Measurements from ENCODE around the gene KRT12. TPM values are rescaled to one million over a fixed set of nuclear protein-coding genes. Genes with fewer than 3 reads are reported as not detected.

Gene KRT12
- total RNA-seq, 1 donor from 2014 or later: not detected

DNA sequence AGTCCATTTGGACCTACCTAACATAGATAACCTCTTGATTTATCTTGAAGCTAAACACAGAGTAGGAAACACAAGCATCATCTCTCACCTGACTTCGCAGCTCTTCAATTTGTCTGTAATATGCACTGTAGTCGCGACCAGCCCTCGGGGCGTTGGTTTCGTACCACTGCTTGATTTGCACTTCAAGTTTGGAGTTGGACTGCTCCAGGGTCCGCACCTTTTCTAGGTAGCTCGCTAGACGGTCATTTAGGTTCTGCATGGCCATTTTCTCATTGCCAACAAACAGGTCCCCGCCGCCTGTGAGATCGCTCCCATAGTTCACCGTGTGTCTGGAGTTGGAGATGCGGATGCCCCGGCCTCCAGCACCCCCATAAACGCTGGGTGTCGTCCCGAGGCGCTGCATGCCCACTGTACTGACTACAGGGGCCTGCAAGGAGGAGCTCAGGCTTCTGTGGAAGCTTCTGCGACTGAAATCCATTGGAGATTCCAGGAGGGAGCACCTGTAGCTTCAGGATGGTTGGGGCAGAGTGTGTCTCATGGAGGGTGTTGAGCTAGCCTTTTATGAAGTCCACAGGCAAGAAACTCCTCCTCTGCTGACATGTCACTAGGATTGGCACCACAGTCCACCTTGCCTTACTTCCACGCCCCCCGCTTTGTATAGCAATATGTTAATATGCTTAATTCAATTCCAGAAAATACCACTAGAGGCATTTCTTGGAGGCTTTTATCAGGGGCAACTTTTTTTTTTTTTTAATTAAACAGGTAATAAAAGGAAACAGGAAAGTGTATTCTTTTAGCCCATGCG, 17.9 kb upstream of the KRT12 start, which contains the start of gene KRT20:
TSS of gene KRT20 (minus strand) at position 535 of the 805 bp plus-strand sequence. CDS start at position 478, 57 bp downstream.
- H3K27ac ChIP-seq (ENCODE audit: low read depth, low read length): no peak within 1 kb of the TSS
- no peaks in the 10 kb centered on the region for H3K36me3 ChIP-seq (ENCODE audit: control insufficient read depth in 3 of 3, insufficient read depth in 3 of 3, low read length in 3 of 3)
- no peaks in the 10 kb centered on the region for H3K4me1 ChIP-seq (ENCODE audit: control insufficient read depth in 3 of 3, insufficient read depth in 3 of 3, low read length in 3 of 3)
- no peak within 1 kb of the TSS for H3K9ac ChIP-seq (ENCODE audit: low read depth in 1 of 3, low read length in 3 of 3)
- no peak within 1 kb of the TSS for H3K4me3 ChIP-seq (ENCODE audit: low read length in 3 of 3)
- no peaks in the 10 kb centered on the region for H3K9me3 ChIP-seq (ENCODE audit: control insufficient read depth in 3 of 3, low read length in 3 of 3)
- peaks cover 2 to 10% (median 5%) of the 10 kb centered on the region in 3 donors for H3K27me3 ChIP-seq (ENCODE audit: control insufficient read depth in 3 of 3, insufficient read depth in 3 of 3, low read length in 3 of 3)

DNA sequence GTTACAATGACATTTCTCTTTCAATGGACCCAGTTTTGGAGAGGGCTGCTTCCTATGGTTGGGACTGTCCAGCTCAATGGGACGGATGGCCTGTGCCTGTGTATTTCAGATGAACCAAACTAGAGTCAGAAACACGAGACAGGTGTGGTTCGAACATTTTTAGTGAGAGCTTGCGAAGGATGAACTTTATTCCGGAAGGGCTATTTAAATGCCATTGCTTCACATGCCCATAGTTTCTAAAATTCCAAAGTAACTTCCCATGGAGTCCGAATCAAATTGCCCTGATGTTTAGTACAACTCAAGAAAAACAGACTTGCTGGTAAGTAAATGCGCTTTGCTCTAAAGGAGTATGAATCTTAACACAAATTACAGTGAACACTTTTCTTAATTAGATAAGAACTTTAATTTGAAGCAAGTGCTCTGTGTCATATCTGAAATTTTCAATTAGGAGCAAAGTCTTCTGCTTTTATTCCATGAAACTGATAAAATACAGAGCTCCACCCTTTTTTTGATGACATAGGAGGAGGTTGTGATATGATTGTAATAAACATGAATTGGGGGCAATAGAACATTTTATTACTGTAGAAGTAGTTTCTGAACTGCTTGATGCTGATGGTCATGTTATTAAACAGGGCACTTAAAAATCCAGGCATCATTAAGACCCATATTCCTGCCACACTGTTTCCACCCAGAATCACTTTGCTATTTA, 16.8 kb upstream of the KRT12 start:
- H3K9me3 ChIP-seq (ENCODE audit: control insufficient read depth in 3 of 3, low read length in 3 of 3): no peaks in the 10 kb centered on the region
- no peaks in the 10 kb centered on the region for H3K4me1 ChIP-seq (ENCODE audit: control insufficient read depth in 3 of 3, insufficient read depth in 3 of 3, low read length in 3 of 3)
- H3K36me3 ChIP-seq (ENCODE audit: control insufficient read depth in 3 of 3, insufficient read depth in 3 of 3, low read length in 3 of 3): no peaks in the 10 kb centered on the region
- H3K9ac ChIP-seq (ENCODE audit: low read depth in 1 of 3, low read length in 3 of 3): no peak overlapping the region
- H3K4me3 ChIP-seq (ENCODE audit: low read length in 3 of 3): no peak overlapping the region
- H3K27ac ChIP-seq (ENCODE audit: low read depth, low read length): no peak overlapping the region
- H3K27me3 ChIP-seq (ENCODE audit: control insufficient read depth in 3 of 3, insufficient read depth in 3 of 3, low read length in 3 of 3): peaks cover 0 to 5% (median 2%) of the 10 kb centered on the region in 3 donors

DNA sequence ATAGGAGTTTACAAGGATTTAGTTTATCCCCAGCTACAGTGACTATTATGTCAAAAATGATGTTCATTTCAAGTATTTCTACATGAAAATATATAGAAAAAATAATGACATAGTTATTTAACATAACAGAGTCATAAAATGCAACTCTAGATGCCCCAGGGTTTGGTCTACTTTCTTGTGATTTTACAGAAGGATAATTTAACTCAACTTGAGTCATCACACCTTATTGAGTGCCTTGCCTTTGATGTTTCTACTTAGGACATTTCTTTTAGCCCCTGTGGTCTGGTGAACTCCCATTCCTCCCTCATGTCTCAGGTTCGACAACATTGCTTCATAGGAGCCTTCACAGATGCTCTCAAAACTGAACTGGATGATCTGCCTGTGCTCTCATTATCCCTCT, 16.0 kb upstream of the KRT12 start:
- Histone ChIP-seq H3K27ac (ENCODE audit: low read depth, low read length) (no peak overlapping the region), H3K4me3 (ENCODE audit: low read length in 3 of 3) (no peak overlapping the region), H3K27me3 (ENCODE audit: control insufficient read depth in 3 of 3, insufficient read depth in 3 of 3, low read length in 3 of 3) (peaks cover 0 to 5% (median 2%) of the 10 kb centered on the region in 3 donors), H3K9ac (ENCODE audit: low read depth in 1 of 3, low read length in 3 of 3) (no peak overlapping the region), H3K4me1 (ENCODE audit: control insufficient read depth in 3 of 3, insufficient read depth in 3 of 3, low read length in 3 of 3) (no peaks in the 10 kb centered on the region), H3K36me3 (ENCODE audit: control insufficient read depth in 3 of 3, insufficient read depth in 3 of 3, low read length in 3 of 3) (no peaks in the 10 kb centered on the region), H3K9me3 (ENCODE audit: control insufficient read depth in 3 of 3, low read length in 3 of 3) (no peaks in the 10 kb centered on the region)

DNA sequence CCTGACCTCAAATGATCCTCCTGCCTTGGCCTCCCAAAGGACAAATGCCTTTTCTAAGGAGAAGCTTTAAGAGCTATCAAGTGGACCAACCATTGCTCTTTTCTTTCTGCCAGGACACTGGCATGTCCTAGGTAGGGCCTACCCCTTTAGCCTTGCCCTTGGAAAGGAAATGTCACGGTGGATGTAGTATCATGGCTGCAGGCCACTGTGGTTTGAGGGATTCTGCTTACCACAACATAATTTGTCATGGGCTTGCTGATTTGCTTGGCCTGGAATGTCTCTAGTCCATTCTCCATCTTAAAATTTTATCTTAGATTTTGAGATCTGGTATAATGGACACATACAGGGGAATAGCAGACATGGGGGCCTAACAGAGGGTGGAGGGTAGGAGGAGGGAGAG, 12.0 kb upstream of the KRT12 start:
- H3K9ac ChIP-seq (ENCODE audit: low read depth in 1 of 3, low read length in 3 of 3): no peak overlapping the region
- no peak overlapping the region for H3K27ac ChIP-seq (ENCODE audit: low read depth, low read length)
- no peaks in the 10 kb centered on the region for H3K36me3 ChIP-seq (ENCODE audit: control insufficient read depth in 3 of 3, insufficient read depth in 3 of 3, low read length in 3 of 3)
- no peaks in the 10 kb centered on the region for H3K4me1 ChIP-seq (ENCODE audit: control insufficient read depth in 3 of 3, insufficient read depth in 3 of 3, low read length in 3 of 3)
- H3K27me3 ChIP-seq (ENCODE audit: control insufficient read depth in 3 of 3, insufficient read depth in 3 of 3, low read length in 3 of 3): no peaks in the 10 kb centered on the region
- H3K4me3 ChIP-seq (ENCODE audit: low read length in 3 of 3): no peak overlapping the region
- H3K9me3 ChIP-seq (ENCODE audit: control insufficient read depth in 3 of 3, low read length in 3 of 3): no peaks in the 10 kb centered on the region

DNA sequence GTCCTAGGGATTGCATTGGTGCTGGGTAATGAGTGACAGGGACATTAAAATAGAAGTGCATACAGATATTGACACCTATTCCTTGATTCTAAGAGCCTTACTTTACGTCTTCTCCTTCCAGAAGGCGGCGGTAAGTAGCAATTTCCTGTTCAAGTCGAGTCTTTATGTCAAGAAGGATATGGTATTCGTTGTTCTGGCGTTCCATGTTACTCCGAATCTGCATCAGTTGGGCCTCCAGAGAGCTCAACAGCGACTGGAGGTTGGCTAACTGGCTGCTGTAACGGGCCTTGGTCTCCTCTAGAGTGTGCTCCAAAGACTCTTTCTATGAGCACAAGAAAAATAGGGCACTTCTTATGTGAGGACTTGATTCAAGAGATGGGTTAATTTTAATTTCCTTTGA, 11.0 kb upstream of the KRT12 start:
- Histone ChIP-seq H3K27ac (ENCODE audit: low read depth, low read length) (no peak overlapping the region), H3K4me1 (ENCODE audit: control insufficient read depth in 3 of 3, insufficient read depth in 3 of 3, low read length in 3 of 3) (no peaks in the 10 kb centered on the region), H3K36me3 (ENCODE audit: control insufficient read depth in 3 of 3, insufficient read depth in 3 of 3, low read length in 3 of 3) (no peaks in the 10 kb centered on the region), H3K9me3 (ENCODE audit: control insufficient read depth in 3 of 3, low read length in 3 of 3) (no peaks in the 10 kb centered on the region), H3K27me3 (ENCODE audit: control insufficient read depth in 3 of 3, insufficient read depth in 3 of 3, low read length in 3 of 3) (no peaks in the 10 kb centered on the region), H3K9ac (ENCODE audit: low read depth in 1 of 3, low read length in 3 of 3) (no peak overlapping the region), H3K4me3 (ENCODE audit: low read length in 3 of 3) (no peak overlapping the region)

DNA sequence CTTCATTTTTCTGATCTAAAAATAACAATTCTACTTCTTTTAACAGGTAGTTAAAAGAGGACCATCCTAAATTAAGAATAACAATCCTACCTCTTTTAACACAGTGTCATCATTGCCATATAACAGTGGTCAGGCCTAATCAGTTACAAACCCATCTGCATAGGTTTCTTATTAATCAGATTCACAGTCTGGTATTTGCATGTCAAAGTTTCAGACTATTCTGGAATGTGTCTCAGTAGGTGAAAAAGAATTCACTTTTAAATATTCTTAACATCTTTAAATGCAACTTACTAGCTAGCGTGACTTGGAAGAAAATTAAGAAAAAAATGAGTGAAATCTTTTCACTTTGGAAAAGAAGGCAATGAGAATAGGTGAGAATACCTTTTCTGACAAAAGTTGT, 6.8 kb upstream of the KRT12 start:
- no peak overlapping the region for H3K4me3 ChIP-seq (ENCODE audit: low read length in 3 of 3)
- no peaks in the 10 kb centered on the region for H3K9me3 ChIP-seq (ENCODE audit: control insufficient read depth in 3 of 3, low read length in 3 of 3)
- no peak overlapping the region for H3K9ac ChIP-seq (ENCODE audit: low read depth in 1 of 3, low read length in 3 of 3)
- H3K27ac ChIP-seq (ENCODE audit: low read depth, low read length): no peak overlapping the region
- no peaks in the 10 kb centered on the region for H3K4me1 ChIP-seq (ENCODE audit: control insufficient read depth in 3 of 3, insufficient read depth in 3 of 3, low read length in 3 of 3)
- H3K27me3 ChIP-seq (ENCODE audit: control insufficient read depth in 3 of 3, insufficient read depth in 3 of 3, low read length in 3 of 3): peaks cover 0 to 4% (median 2%) of the 10 kb centered on the region in 3 donors
- no peaks in the 10 kb centered on the region for H3K36me3 ChIP-seq (ENCODE audit: control insufficient read depth in 3 of 3, insufficient read depth in 3 of 3, low read length in 3 of 3)

DNA sequence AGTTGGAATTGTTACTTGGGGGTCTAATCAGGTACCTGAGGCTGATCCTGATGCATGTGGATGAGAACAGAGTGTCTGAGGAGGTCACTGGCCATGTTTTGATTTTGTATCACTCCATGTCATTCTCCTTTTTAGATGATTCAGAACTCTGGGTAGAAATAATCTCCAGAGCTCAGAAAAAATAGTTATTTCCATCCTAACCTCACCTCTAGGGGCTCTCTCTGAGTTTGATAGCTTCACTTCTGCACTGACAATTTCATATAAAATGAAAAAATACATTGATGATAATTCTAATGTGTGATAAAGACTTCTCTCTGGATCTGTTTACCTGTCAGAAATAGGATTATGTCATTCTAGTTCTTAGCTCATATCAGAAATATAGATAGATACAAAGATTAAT, 6.2 kb upstream of the KRT12 start:
- no peaks in the 10 kb centered on the region for H3K36me3 ChIP-seq (ENCODE audit: control insufficient read depth in 3 of 3, insufficient read depth in 3 of 3, low read length in 3 of 3)
- no peak overlapping the region for H3K27ac ChIP-seq (ENCODE audit: low read depth, low read length)

DNA sequence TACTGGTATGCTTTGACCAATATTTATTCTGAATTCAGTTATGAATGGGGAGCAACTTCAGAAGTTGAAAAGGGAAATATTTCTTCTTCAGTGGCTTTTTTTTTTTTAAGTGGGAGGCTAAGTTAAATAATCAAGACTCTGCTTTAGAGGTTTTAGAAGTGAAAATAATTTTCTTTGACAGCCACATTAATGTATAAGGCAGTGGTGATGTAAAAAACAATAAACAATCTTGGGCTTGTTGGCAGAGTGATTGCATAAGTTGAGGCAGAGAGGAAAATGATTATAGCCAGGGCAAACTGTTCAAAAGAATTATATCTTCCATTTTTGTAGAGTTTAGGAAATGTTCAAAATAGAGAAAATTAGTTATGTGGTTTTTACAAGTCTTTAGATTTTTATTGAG, 5.4 kb upstream of the KRT12 start:
- Histone ChIP-seq H3K27ac (ENCODE audit: low read depth, low read length) (no peak overlapping the region), H3K27me3 (ENCODE audit: control insufficient read depth in 3 of 3, insufficient read depth in 3 of 3, low read length in 3 of 3) (peaks cover 0 to 4% (median 2%) of the 10 kb centered on the region in 3 donors), H3K36me3 (ENCODE audit: control insufficient read depth in 3 of 3, insufficient read depth in 3 of 3, low read length in 3 of 3) (no peaks in the 10 kb centered on the region), H3K4me3 (ENCODE audit: low read length in 3 of 3) (no peak overlapping the region), H3K4me1 (ENCODE audit: control insufficient read depth in 3 of 3, insufficient read depth in 3 of 3, low read length in 3 of 3) (no peaks in the 10 kb centered on the region), H3K9ac (ENCODE audit: low read depth in 1 of 3, low read length in 3 of 3) (no peak overlapping the region), H3K9me3 (ENCODE audit: control insufficient read depth in 3 of 3, low read length in 3 of 3) (no peaks in the 10 kb centered on the region)

More for the DNA sequence above, 6.2 kb upstream of the KRT12 start:
- Histone ChIP-seq H3K4me3 (ENCODE audit: low read length in 3 of 3) (no peak overlapping the region), H3K9ac (ENCODE audit: low read depth in 1 of 3, low read length in 3 of 3) (no peak overlapping the region), H3K4me1 (ENCODE audit: control insufficient read depth in 3 of 3, insufficient read depth in 3 of 3, low read length in 3 of 3) (no peaks in the 10 kb centered on the region), H3K9me3 (ENCODE audit: control insufficient read depth in 3 of 3, low read length in 3 of 3) (no peaks in the 10 kb centered on the region), H3K27me3 (ENCODE audit: control insufficient read depth in 3 of 3, insufficient read depth in 3 of 3, low read length in 3 of 3) (peaks cover 0 to 4% (median 2%) of the 10 kb centered on the region in 3 donors)

DNA sequence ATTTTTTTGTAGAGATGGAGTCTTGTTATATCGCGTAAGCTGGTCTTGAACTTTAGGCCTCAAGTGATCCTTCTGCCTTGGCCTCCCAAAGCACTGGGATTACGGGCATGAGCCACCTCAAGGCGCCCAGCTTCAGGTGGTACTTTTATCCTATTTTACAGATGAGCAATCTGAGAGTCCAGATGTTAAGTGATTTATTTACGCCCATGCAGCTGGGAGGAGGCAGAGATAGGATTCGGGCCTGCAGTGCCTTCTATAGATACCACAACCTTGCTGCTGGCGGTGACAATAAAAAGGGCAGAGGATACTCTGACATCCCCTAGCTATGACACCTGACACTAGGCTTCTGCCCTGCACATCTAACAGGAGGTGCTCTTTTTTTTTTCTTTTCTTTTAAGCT, 4.3 kb upstream of the KRT12 start:
- Histone ChIP-seq H3K9me3 (ENCODE audit: control insufficient read depth in 3 of 3, low read length in 3 of 3) (no peaks in the 10 kb centered on the region), H3K4me3 (ENCODE audit: low read length in 3 of 3) (no peak overlapping the region), H3K36me3 (ENCODE audit: control insufficient read depth in 3 of 3, insufficient read depth in 3 of 3, low read length in 3 of 3) (no peaks in the 10 kb centered on the region), H3K9ac (ENCODE audit: low read depth in 1 of 3, low read length in 3 of 3) (no peak overlapping the region), H3K27me3 (ENCODE audit: control insufficient read depth in 3 of 3, insufficient read depth in 3 of 3, low read length in 3 of 3) (peaks cover 0 to 4% (median 2%) of the 10 kb centered on the region in 3 donors), H3K4me1 (ENCODE audit: control insufficient read depth in 3 of 3, insufficient read depth in 3 of 3, low read length in 3 of 3) (no peaks in the 10 kb centered on the region), H3K27ac (ENCODE audit: low read depth, low read length) (no peak overlapping the region)

DNA sequence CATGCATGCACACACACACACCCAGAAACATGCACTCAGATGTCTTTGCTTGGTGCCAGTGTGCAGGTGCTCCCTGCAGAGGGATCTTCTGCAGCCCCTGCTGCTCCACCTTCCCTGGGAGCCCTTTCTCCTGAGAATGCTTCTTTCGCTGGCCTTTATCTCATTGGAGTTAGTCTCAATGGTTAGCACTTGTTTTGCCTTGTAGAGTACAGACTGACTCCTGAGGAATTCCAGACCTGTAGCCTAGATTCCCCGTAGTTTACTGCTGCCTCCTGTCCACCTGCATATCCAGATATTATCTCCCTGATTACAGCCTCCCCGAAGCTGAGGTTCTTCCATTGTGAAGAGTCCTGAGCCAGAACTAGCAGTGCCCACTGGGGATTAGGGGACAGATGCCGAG, 3.1 kb upstream of the KRT12 start:
- no peak overlapping the region for H3K9ac ChIP-seq (ENCODE audit: low read depth in 1 of 3, low read length in 3 of 3)
- no peaks in the 10 kb centered on the region for H3K36me3 ChIP-seq (ENCODE audit: control insufficient read depth in 3 of 3, insufficient read depth in 3 of 3, low read length in 3 of 3)
- peaks cover 0 to 4% (median 2%) of the 10 kb centered on the region in 3 donors for H3K27me3 ChIP-seq (ENCODE audit: control insufficient read depth in 3 of 3, insufficient read depth in 3 of 3, low read length in 3 of 3)
- no peaks in the 10 kb centered on the region for H3K9me3 ChIP-seq (ENCODE audit: control insufficient read depth in 3 of 3, low read length in 3 of 3)
- H3K4me3 ChIP-seq (ENCODE audit: low read length in 3 of 3): no peak overlapping the region
- no peaks in the 10 kb centered on the region for H3K4me1 ChIP-seq (ENCODE audit: control insufficient read depth in 3 of 3, insufficient read depth in 3 of 3, low read length in 3 of 3)
- no peak overlapping the region for H3K27ac ChIP-seq (ENCODE audit: low read depth, low read length)

All from skeletal muscle tissue (tissue), 4 donors.